AG08395 (cell line): Measurements from ENCODE around the gene SLC25A4.
A peak's percentile ranks its signal among the peaks of the same experiment; 100 is the strongest.
"Not testable (repeated sequence)": the region's sequence is repeated elsewhere in the genome, so short reads cannot be mapped to it uniquely, and the experiment has no call there.

ENCODE experiments used
- DNase-seq: peaks from one replicate; pipeline ENCODE4 v3.0.0; 2012; ENCODE audit warnings: mixed read lengths, low spot score

The SLC25A4 gene

GRCh38 chr4:185142912-185143600 lies at the start of gene SLC25A4:
Gene SLC25A4, plus strand, starts transcription at chr4:185143266. Its CDS starts 107 bp downstream, at chr4:185143373.
- peak; percentile 89 for DNase-seq

GRCh38 chr4:185093603-185094002 lies 49.5 kb upstream of the SLC25A4 start:
- DNase-seq = no peak

GRCh38 chr4:185096032-185096653 lies 46.9 kb upstream of the SLC25A4 start:
- peak; percentile 48 for DNase-seq

GRCh38 chr4:185098474-185098873 lies 44.6 kb upstream of the SLC25A4 start:
- no peak for DNase-seq

- DNase-seq = no peak
Observed at GRCh38 chr4:185099024-185099682, 43.9 kb upstream of the SLC25A4 start.

GRCh38 chr4:185099940-185100339 lies 43.1 kb upstream of the SLC25A4 start:
- DNase-seq = no peak

GRCh38 chr4:185100423-185100822 lies 42.6 kb upstream of the SLC25A4 start:
- DNase-seq = no peak

- no peak for DNase-seq
Observed at GRCh38 chr4:185101354-185101890, 41.6 kb upstream of the SLC25A4 start.

- DNase-seq = no peak
Observed at GRCh38 chr4:185104733-185105132, 38.3 kb upstream of the SLC25A4 start.

- DNase-seq = no peak
Observed at GRCh38 chr4:185106353-185106752, 36.7 kb upstream of the SLC25A4 start.

- not testable (repeated sequence) for DNase-seq
Observed at GRCh38 chr4:185107574-185107973, 35.5 kb upstream of the SLC25A4 start.

GRCh38 chr4:185108185-185108584 lies 34.9 kb upstream of the SLC25A4 start:
- no peak for DNase-seq

- DNase-seq = no peak
Observed at GRCh38 chr4:185108669-185109068, 34.4 kb upstream of the SLC25A4 start.

GRCh38 chr4:185109736-185110135 lies 33.3 kb upstream of the SLC25A4 start:
- no peak for DNase-seq

- no peak for DNase-seq
Observed at GRCh38 chr4:185110375-185110823, 32.7 kb upstream of the SLC25A4 start.

- DNase-seq = peak; percentile 94
Observed at GRCh38 chr4:185112104-185112503, 31.0 kb upstream of the SLC25A4 start.

GRCh38 chr4:185113340-185113739 lies 29.7 kb upstream of the SLC25A4 start:
- no peak for DNase-seq

GRCh38 chr4:185115827-185116232 lies 27.2 kb upstream of the SLC25A4 start:
- DNase-seq = peak; percentile 22

- no peak for DNase-seq
Observed at GRCh38 chr4:185117300-185117934, 25.6 kb upstream of the SLC25A4 start.

GRCh38 chr4:185118876-185119275 lies 24.2 kb upstream of the SLC25A4 start:
- no peak for DNase-seq

- DNase-seq = not testable (repeated sequence)
Observed at GRCh38 chr4:185119467-185119866, 23.6 kb upstream of the SLC25A4 start.

GRCh38 chr4:185119927-185120630 lies 23.0 kb upstream of the SLC25A4 start:
- no peak for DNase-seq
